Stimulated activated naive CD4-positive, alpha-beta T cell treated with Interleukin-2 at 50 U/mL for 16 hours (primary cell): ENCODE results near the gene GOLGA6A.
"Not testable (repeated sequence)": the region's sequence is repeated elsewhere in the genome, so short reads cannot be mapped to it uniquely, and the experiment has no call there.

ENCODE experiments used
- DNase-seq: peaks from one replicate; lab custom pipeline; 2025; lab: John Stamatoyannopoulos, UW

Gene GOLGA6A

DNA sequence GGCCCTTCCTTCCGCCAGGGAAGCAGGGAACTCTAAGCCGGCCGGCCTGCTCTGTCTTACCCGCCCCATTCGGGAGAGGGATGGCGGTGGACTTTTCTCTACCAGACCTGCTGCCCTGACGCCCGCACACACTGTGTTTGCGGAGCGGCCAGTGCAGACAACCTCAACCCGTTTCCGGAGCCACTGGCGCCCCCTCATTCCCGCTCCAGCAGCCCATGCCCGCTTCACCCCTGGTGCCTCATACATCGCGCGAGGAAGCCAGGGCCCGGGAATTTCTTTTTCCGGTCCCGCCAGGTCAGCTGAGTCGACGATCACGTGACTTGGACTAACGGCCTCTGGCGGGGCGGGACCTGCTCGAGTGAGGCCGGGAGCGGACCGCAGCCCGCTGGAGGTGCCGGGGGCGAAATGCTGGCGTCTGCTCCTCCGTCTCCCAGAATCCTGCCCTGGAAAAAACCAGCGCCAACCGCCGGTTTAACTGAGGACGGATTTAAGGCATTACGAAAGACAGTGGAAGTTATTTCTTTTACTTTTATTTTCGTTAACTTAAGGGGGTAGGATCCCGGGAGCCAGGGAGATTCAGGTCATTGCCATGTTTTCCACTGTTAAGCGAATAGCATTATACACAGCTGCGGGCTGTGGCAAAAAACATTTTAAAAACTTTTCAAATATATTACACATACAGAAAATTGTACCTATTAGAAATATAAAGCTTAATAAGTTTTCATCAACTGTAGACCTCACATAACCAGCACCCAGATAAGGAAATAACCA, 17.8 kb upstream of the GOLGA6A start:
- not testable (repeated sequence) for DNase-seq

DNA sequence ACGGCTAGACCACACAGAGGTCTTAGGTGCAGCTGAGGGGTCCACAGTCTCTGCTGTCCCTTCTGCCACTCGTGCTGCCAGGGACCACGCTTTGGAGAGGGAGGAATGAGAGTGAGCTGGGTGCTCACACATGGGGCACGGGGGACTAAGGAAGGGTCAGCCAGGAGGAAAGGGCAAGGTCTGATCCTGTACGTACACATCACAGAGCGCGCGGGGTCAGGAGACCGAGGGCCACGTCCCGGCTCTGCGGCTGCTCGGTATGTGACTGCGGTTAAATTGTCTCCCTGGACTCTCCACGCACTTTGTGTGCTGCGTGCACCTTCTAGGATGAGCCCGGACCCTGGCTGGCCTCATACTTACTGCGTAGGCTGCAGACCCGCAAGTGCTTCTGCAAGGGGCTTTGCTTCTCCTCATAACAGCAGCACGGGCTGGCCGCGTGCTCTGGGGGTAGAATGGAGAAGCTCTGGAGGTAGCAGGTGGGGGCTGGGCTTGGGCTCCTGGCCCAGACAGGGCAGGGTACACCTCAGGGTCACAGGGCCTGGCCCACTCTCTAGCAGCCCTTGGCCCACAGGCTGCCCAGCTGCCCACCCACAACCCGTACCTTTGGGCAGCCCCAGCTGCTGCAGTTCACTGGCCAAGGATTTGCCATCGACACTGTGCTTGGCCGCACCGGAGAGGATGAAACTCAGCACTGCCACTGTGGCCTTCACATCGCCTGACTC, 14.6 kb upstream of the GOLGA6A start:
- DNase-seq = not testable (repeated sequence)

DNA sequence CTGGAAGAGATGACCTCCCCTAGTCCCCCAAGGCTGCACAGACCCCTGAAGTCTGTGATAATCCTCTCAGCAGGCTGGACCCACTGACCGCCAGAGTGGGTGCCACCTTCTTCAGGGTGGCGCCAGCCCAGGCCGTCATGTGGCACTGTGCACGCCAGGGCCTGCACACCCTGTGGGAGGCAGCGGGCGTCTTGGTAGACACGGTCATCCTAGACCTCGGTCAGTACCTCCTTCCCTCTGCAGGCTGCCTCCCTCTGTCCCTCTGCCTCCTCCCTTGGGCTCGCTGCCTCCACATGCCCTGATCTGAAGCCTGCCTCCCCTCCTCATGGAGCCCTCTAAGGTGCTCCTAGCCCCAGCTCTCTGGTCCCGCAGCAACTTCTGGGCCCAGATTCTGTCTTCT, 13.3 kb upstream of the GOLGA6A start:
- DNase-seq = not testable (repeated sequence)

DNA sequence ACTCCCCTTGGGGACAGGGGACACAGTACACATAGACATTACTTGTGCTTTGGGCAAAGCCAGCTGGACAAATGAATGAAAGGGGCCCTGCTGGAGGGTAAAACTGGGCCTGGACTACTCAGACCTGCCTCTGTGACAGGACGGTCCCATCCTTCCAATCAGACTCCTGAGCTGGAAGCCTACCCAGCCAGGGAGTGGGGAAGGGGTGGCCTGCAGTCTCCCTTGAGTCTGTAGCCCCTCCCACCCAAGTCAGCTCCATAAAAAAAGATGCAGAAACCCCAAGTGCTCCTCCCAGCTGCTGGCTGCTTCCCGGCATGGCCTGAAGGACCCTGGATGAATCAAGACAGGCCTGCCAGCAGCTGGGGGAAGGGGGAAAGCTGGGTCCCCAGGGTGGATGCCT, 12.2 kb upstream of the GOLGA6A start:
- DNase-seq = not testable (repeated sequence)

DNA sequence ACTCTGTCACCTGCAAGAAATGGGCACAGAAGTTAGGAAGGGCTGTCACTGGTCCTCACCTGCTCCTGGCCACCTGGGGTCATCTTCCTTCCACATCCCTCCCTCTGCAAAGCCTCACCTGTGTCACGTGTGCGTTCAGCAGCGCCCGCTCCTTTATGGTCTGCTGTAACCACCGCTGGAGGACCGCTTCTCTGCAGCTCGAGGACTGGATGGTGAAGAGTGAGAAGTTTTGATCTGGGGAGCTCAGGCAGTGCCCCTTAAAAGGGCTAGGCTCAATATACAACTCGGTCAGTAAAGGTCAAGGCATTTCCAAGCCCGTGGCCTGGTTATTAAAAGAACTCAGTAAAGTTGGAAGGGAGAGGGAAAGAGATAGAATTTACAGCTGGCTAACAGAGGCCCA, 6.6 kb downstream of the GOLGA6A start:
- not testable (repeated sequence) for DNase-seq

DNA sequence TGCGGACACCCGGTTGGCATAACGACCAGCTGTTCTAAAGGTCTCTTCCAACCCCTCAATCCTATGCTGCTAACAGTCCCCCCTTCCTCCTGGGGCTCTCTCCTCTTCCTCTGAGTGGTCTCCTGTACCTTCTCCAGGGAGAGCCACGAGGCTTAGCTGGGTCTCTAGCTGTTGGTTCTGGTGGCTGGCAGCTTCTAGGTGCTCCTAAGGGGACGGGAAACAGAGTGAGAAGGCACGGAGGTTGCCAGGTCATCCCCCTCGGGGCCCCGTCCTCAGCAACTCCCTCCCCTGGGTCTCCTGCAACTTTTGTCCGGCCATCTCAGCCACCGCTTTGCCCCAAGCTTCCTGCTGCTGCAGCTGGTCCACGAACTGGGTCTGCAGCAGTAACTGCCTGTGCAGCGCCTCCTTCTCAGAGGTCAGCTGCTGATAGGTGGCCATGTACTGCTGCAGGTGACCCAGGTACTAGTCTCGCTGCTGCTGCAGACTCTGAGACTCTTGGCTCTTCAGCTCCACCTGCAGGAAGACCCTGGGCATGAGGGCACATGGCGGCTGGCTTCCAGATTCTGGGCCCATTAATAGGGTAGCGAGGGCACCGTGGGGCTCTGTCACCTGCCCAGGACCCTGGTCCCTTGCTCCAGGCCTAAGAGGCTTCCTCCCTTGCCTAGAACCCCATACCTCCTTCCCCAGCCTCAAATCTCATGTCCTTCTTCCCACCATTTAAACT, 9.6 kb downstream of the GOLGA6A start:
- DNase-seq = not testable (repeated sequence)

DNA sequence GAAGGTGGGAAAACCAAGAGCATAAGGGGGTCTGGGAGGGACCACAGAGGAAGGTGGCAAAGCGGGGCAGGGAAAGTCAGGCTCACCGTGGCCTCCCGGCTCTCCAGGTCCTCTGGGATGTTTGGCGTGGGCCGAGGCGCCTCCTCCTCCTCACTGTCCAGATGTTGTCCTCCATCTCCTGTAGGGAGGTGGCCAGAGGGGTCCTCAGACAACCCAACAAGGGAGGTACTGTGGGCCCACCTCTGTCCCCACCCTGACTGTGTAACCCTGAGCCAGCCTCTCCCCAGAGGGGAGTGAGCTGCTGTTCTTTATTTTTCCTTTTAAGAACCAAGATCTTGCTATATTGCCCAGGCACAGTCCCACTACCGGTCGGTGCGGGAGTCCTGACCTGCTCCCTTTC, 10.2 kb downstream of the GOLGA6A start:
- DNase-seq = not testable (repeated sequence)

DNA sequence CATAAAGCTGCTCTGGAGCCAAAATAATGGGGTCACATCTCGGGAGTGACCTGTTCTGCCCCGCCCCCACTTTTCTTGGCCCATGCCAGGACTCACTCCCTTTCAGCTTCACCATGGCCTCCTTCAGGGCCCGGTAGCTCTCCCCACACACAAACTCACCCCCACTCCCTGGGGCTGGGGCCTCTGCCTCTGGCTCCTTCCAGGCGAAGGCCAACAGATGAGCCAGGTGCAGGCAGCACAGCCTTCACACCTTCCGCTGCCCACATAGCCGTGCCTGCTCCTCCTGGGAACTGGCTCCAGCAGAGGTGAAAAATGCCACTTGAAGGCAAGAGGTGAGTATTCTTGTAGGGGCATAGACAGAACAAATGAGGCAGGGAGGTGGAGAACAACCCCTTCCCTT, 10.7 kb downstream of the GOLGA6A start:
- not testable (repeated sequence) for DNase-seq

DNA sequence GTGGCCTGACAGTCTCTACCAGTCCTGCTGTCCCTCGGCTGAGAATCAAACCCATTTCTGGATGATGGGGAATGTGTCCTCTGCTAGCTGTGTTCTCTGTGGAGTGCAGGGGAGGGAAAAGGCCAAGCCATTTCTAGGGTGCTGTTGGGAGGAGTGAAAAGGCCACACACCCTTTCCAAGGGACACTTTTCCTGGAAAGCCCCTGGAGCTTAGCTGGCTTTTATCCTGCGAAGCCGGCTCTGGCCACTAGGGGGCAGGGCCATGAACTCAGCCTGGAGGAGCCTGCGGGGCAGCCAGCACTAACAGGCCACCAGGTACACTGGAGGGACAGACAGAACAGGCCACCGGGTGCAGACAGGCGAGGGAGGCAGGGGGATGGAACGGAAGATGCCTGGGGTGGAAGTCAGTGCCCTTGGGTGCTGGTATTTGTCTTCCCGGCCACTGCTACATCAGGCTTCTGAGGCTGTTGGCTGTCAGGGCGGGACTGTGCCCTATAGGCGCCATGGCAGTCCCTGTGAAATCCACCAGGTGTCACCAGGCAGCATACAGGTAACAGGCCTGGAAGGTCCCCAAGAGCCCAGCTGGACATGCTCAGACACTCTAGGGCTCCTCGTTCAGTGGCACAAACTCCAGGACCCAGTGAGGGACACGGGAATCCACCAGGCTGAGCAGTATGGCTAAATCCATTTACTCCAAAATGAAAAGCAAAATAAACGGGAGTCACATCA, 16.5 kb downstream of the GOLGA6A start:
- not testable (repeated sequence) for DNase-seq

DNA sequence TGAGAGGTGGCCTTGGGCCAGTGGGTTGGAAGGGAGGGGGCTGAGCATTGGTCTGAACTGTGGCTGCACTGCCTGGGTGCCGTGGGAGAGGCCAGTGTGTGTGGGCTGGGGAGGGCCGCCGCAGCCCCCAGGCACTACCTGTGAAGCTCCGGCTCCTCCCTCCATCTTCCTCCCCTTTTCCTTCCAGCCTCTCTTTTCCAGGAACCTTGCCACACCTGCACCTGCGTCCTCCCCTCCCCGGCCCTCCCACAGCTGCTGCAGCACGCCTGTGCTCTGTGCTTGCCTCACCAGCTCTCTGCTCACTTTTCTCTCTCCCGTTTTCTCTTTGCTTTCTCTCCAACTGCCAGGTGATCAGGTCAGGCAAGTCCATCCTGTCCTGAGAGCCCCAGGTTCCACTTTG, 17.5 kb downstream of the GOLGA6A start:
- DNase-seq = not testable (repeated sequence)

DNA sequence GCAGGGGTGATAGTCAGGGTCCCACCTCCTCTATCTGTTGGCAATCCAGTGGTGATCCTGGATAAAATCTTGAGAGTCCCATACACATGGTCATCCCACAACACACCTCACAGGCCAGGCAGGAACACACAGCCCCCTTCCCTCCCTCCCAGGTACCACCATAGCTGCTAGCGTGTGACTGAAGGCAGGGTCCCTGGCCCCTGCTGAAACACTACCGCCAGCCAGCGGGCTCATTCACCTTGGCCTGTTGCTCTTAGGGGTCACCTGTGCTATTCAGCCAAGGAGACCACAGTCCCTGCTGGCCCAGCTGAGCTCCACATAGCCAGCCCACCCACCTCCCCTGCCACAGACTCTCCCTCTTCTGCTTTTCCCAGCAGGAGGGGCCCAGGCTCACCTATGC, 18.2 kb downstream of the GOLGA6A start:
- DNase-seq = not testable (repeated sequence)

DNA sequence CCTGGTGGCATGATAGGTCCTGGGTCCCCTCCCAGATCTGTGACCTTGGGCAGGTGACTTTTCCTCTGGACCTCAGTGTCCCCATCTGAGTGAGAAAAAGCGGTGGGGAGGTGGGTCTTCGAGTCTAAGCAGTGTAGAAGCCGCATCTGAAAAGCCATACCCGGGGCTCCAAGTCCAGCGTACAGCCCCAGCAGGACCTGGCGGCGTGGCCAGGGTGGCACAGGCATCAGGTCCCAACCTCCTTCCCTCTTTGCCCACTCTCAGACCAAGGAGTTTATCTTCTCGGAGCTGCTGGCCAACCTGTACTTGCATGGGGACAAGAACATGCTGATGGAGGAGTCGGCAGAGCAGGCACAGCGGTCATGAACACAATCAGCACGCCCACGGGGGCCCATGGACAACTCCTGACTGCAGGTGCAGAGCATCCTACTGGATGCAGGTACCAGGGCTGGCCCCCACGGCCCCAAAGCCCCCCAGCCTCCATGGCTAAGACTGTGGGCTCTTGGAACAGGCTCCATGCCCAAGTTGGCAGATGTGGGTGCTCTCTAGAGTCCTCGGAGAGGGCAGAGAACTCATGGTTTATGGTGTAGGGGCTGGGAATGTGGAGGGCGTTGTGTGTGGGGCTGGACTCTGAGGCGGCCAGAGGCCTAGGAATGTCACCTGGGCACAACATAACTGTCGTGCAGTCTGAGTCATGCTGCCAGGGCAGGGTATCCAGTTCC, 18.8 kb downstream of the GOLGA6A start:
- DNase-seq = not testable (repeated sequence)

DNA sequence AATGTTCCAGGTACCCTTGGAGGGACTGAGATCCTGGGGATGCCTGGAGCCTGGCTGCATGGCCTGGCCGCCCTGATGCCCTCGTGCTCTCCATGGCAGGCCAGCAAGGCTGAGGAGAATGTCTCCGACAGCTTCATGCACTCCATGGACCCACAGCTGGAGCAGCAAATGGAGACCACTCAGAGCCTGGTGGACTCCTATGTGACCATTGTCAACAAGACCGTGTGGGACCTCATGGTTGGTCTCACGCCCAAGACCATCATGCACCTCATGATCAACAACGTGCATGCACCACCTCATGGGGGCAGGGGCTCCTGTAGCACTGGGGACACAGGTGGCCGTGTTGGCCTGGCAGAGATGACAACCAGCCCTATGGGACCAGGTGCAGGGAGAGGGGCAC, 19.7 kb downstream of the GOLGA6A start:
- no peak for DNase-seq

DNA sequence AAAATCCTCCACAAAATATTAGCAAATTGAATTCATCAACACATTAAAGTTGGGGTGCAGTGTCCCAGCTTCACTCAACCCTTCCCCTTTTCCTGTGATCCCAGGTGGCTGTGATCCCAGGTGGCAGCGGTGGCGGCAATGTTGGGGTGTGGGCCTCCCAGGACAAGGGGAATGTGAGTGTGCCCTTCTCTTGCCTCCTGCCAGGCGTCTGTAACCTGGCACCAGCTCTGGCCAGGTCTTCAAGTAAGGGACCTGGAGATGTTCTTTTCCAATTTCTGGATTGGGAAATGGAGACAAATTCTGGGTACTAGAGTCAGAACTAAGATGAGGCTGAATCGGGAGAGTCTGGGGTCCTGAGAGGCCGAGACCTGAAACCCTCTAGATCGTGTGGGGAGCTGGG, 20.1 kb downstream of the GOLGA6A start:
- no peak for DNase-seq

DNA sequence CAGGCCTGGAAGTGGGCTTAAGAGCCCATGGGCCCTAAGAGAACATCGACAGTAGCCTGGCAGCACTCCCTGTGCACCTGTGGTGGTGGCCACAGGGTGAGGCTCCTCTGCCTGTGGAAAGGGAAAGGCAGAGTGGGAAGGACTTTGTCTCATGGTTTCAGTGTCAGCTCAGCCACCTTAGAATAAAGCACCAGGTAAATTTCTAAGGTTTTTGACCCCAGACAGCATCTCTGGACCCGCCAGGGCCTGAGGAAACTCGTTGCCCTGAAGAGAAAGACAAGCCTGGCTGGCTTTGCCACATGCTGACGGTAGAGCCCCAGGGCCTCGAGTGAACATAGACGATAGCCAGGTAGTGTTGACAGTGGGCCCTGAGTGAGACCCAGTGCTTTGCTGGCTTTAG, 22.1 kb downstream of the GOLGA6A start:
- DNase-seq = no peak

DNA sequence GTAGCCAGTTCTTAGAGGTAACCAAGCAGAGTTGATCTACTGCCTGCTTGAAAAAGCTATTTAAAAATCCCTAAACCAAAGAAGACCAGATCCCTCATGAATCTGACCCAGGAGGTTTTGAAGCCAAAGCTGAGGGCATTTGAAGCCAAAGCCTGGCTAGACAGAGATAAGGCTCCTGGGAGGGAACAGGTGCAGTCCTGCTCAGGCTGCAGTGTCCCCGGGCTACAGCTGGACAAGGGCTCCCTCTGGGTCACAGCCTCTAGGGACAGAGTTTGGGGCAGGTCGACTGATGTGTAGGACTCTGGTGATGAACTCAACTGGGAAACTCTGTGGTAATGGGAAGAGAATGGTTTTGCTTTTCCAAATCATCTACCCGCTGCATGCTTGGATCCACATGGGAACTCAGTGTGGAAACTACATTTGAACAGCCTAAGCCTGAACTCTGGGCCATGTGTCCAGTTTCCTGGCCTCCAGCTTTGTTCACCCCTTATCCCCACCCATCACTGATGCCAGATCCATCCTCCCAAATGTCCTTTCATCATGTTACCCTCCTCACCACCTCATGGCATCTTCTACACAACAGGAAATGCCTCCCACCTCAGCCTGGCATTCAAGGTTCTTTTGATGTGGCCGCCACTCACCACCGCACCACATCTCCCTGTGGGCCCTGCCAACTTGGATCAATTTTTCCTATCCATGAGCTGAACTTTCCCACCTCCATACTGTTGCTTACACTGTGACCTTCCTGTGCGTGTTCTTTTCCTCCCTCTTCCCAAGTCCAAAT, 23.1 kb downstream of the GOLGA6A start:
- not testable (repeated sequence) for DNase-seq

DNA sequence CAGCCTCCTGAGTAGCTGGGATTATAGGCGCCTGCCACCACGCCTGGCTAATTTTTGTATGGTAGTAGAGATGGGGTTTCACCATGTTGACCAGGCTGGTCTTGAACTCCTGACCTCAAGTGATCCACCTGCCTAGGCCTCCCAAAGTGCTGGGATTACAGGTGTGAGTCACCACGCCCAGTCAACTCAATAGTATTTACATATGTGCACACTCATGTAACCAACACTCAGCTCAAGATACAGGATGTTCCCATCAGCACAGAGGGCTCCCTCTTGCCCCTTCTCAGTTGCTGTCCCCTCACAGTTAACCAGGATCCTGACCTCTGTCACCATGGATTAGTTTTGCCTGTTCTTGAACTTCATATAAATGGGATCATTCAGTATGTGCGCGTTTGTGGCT, 26.0 kb downstream of the GOLGA6A start:
- DNase-seq = not testable (repeated sequence)

DNA sequence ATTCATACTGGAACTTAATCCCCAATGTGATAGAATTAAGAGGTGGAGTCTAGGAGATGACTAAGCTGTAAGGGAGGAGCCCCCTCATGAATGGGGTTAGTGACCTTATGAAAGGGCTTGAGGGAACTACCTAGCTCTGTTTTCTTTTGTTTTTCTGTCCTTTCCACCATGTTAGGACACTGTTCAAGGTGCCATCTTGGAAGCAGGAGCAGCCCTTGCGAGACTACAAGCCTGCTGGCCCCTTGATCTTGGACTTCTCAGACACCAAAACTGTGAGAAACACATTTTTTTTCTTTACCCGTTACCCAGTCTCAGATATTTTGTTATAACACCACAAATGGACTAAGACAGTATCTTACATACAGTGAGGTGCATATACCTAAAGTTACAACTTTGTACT, 26.5 kb downstream of the GOLGA6A start:
- no peak for DNase-seq

DNA sequence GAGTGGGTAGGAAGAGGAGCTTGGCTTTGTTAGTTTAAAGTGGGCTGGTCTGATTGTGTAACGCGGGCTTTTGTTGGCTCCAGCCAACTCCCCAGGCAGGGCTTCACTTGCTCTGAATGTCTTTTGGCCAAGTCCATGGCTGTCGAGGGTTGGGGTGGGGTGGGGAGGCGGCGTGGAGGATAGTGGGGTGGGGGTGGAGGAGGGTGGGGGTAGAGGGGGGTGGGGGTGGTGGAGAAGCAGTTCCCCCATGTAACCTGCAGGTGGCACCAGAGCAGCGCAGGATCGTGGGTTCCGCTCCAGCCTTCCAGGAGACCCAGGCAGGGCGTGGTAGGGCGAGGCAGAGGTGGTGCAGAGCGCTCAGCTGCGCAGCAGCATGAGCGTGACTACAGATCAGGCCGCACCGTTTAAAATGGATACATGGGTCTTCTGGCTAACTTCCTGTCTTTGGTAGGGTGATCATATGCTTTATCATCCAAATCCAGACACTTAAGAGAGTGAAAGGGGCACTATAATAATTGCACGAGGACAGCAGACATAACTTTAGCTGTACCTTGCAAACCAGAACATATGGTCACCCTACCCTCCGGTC, 28.3 kb downstream of the GOLGA6A start:
- DNase-seq = peak; percentile 65

DNA sequence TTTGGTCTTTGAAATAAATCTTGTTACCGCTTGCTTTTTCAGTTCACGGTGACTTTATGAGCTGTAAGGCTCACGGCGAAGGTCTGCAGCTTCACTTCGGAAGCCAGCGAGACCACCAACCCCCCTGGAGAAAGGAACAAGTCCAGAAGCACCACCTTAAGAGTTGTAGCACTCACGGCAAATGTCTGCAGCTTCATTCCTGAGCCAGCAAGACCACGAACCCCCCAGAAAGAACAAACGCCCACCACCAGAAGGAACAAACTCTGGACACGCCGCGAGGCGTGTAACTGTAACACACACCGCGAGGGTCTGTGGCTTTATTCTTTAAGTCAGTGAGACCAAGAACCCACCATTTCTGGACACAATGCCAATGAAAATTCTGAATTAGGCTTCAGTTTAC, 28.8 kb downstream of the GOLGA6A start:
- no peak for DNase-seq
